Glutamatergic neuron (in vitro differentiated cells): Measurements from ENCODE around the gene ADAMTS13. TPM values are rescaled to one million over a fixed set of nuclear protein-coding genes. Genes with fewer than 3 reads are reported as not detected.
A peak's percentile ranks its signal among the peaks of the same experiment; 100 is the strongest.
"Not testable (repeated sequence)": the region's sequence is repeated elsewhere in the genome, so short reads cannot be mapped to it uniquely, and the experiment has no call there.

Experiments used
- DNase-seq: peaks from one replicate; pipeline ENCODE4 v3.0.0; 2022
- H3K27ac Mint-ChIP-seq: one replicate; pipeline ENCODE4 v1.8.0; 2020; ENCODE audit warnings: mild to moderate bottlenecking, mixed read lengths, inconsistent platforms; ENCODE audit not compliant: unreplicated experiment
- H3K27me3 Mint-ChIP-seq: one replicate; pipeline ENCODE4 v1.8.0; 2020; ENCODE audit warnings: mild to moderate bottlenecking, moderate library complexity, mixed read lengths, inconsistent platforms; ENCODE audit not compliant: unreplicated experiment
- H3K36me3 Mint-ChIP-seq: one replicate; pipeline ENCODE4 v1.8.0; 2020; ENCODE audit warnings: mild to moderate bottlenecking, mixed read lengths, inconsistent platforms; ENCODE audit not compliant: unreplicated experiment
- H3K4me1 Mint-ChIP-seq: one replicate; pipeline ENCODE4 v1.8.0; 2020; ENCODE audit warnings: mild to moderate bottlenecking, low read depth, mixed read lengths, inconsistent platforms; ENCODE audit not compliant: unreplicated experiment
- H3K4me3 Mint-ChIP-seq: one replicate; pipeline ENCODE4 v1.8.0; 2020; ENCODE audit warnings: mild to moderate bottlenecking, mixed read lengths, inconsistent platforms; ENCODE audit not compliant: unreplicated experiment
- H3K9me3 Mint-ChIP-seq: one replicate; pipeline ENCODE4 v1.8.0; 2020; ENCODE audit warnings: mild to moderate bottlenecking, moderate library complexity, mixed read lengths, inconsistent platforms; ENCODE audit not compliant: unreplicated experiment
- total RNA-seq: library from RNA; stranded (reverse); fragmentation: NEBNext Ultra II Directional; extraction: Animal tissue kit (Norgen Biotek cat#: 25700); gene quantifications from one replicate; pipeline ENCODE4 v1.2.1, GENCODE V29; 2021; ENCODE audit not compliant: unreplicated experiment
- TF ChIP-seq, protein P1 (sequence below): fragments of 200-600 bp; sonication (generic); IDR thresholded peaks from one replicate; pipeline ENCODE4 v1.5.0; 2021; ENCODE audit not compliant: partially characterized antibody, unreplicated experiment

ADAMTS13 gene
- total RNA-seq, 1 donor from 2014 or later, result 27.9 TPM

DNA sequence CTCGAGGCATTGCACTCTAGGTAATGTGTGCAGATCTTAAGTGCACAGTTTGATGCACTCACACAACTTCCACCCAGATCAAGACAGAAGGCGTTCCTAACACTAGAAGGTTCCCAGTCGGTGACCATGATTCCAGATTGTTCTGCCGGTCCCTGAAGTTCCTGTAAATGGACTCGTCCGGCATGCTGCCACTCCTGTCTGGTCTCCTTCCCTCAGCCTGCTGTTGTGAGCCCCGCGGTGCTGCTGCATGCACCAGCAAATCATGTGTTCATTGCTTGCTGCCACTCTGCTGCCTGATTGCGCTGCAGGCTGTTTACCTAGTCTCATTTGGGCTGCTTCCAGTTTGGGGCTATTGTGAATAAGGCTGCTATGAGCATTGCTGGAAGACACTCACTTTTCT, 34.5 kb upstream of the ADAMTS13 start:
- DNase-seq, result no peak
- TF ChIP-seq, protein P1, sequence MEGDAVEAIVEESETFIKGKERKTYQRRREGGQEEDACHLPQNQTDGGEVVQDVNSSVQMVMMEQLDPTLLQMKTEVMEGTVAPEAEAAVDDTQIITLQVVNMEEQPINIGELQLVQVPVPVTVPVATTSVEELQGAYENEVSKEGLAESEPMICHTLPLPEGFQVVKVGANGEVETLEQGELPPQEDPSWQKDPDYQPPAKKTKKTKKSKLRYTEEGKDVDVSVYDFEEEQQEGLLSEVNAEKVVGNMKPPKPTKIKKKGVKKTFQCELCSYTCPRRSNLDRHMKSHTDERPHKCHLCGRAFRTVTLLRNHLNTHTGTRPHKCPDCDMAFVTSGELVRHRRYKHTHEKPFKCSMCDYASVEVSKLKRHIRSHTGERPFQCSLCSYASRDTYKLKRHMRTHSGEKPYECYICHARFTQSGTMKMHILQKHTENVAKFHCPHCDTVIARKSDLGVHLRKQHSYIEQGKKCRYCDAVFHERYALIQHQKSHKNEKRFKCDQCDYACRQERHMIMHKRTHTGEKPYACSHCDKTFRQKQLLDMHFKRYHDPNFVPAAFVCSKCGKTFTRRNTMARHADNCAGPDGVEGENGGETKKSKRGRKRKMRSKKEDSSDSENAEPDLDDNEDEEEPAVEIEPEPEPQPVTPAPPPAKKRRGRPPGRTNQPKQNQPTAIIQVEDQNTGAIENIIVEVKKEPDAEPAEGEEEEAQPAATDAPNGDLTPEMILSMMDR, result no peak
- peaks cover 5% of the 10 kb centered on the region for H3K27me3 Mint-ChIP-seq
- H3K27ac Mint-ChIP-seq, result no peak overlapping the region
- H3K36me3 Mint-ChIP-seq, result no peaks in the 10 kb centered on the region
- no peak overlapping the region for H3K4me3 Mint-ChIP-seq
- peaks cover 2% of the 10 kb centered on the region for H3K9me3 Mint-ChIP-seq
- H3K4me1 Mint-ChIP-seq, result peaks cover 2% of the 10 kb centered on the region

DNA sequence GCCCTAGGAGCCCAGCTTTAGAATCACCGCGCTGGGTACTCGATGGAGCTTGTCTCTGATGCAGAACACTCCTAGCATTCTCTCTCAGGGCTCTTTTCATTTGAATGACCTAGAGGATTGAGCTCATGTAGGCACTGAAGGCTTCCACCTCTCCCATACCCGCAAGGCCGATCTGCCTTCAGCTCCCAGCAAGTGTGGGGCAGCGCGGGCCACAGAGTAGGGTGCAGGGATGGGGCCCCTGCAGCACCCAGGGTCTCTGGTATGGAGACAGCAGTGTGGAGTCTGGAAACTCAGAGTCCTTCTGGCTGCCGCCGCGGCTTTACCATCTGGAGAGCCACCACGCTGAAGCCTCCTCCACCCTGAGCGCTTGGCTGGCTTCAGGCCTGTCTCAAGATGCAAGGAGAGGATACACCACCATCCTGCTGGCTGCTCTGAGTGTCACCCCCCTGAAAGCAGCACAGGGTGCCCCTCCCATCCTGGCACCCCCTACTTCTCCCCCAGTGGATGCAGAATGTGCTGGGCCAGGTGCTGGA, 33.1 kb upstream of the ADAMTS13 start:
- Mint-ChIP-seq H3K27ac (no peak overlapping the region), H3K9me3 (peaks cover 2% of the 10 kb centered on the region), H3K4me3 (no peak overlapping the region), H3K4me1 (peaks cover 2% of the 10 kb centered on the region), H3K36me3 (no peaks in the 10 kb centered on the region), H3K27me3 (peaks cover 5% of the 10 kb centered on the region)
- TF ChIP-seq, protein P1, result no peak
- no peak for DNase-seq

DNA sequence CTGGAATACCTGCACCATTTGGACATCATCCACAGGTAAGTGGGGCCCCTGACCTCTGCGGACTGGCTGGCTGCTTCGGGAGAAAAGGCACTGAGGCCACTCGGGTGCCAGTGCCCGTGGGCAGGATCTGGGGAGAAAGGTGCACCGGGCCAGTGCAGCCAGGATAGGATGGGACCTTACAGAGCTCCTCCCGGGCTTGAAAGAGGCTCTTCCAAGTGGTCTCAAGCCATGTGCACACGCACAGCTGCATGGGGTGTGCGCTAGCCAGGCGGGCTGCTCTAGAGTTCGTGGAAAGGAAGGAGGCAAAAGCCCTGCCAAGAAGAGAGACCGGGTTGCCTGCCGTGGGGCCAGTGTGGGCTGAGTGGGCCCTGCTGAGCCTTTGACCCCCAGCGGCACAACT, 32.6 kb upstream of the ADAMTS13 start:
- no peaks in the 10 kb centered on the region for H3K36me3 Mint-ChIP-seq

DNA sequence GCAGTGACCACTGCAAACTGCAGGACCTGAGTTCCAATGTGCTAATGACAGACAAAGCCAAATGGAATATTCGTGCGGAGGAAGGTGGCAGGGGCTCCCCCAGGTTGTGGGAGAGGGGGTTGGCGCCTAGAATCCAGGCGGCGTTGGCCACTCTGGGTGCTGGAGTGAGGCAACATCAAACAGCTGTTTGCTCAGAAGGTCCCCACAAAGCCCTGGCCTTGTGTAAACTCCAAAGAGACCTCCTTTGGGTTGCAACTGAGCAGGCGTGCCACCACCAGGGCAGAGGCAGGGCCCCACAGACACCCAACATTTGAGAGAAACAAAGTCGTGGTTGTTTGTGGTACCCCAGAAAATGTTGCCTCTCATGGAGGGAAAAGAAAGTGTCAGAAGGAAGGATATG, 31.5 kb upstream of the ADAMTS13 start:
- Mint-ChIP-seq H3K27me3 (peaks cover 5% of the 10 kb centered on the region), H3K4me3 (no peak overlapping the region), H3K4me1 (peaks cover 2% of the 10 kb centered on the region), H3K27ac (no peak overlapping the region), H3K9me3 (peaks cover 2% of the 10 kb centered on the region), H3K36me3 (no peaks in the 10 kb centered on the region)
- TF ChIP-seq, protein P1, result no peak
- DNase-seq, result no peak

More for the DNA sequence above, 32.6 kb upstream of the ADAMTS13 start:
- DNase-seq, result no peak
- Mint-ChIP-seq H3K27ac (no peak overlapping the region), H3K4me1 (peaks cover 2% of the 10 kb centered on the region), H3K4me3 (no peak overlapping the region), H3K9me3 (peaks cover 2% of the 10 kb centered on the region), H3K27me3 (peaks cover 5% of the 10 kb centered on the region)
- TF ChIP-seq, protein P1, result no peak

DNA sequence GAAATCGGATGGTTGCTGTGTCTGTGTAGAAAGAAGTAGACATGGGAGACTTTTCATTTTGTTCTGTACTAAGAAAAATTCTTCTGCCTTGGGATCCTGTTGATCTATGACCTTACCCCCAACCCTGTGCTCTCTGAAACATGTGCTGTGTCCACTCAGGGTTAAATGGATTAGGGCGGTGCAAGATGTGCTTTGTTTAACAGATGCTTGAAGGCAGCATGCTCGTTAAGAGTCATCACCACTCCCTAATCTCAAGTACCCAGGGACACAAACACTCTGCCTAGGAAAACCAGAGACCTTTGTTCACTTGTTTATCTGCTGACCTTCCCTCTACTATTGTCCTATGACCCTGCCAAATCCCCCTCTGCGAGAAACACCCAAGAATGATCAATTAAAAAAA, 30.7 kb upstream of the ADAMTS13 start:
- Mint-ChIP-seq H3K4me3 (peak overlapping the region; percentile 57), H3K27ac (peak overlapping the region; percentile 94)
- not testable (repeated sequence) for DNase-seq, H3K4me1 Mint-ChIP-seq, H3K27me3 Mint-ChIP-seq, H3K36me3 Mint-ChIP-seq, H3K9me3 Mint-ChIP-seq

DNA sequence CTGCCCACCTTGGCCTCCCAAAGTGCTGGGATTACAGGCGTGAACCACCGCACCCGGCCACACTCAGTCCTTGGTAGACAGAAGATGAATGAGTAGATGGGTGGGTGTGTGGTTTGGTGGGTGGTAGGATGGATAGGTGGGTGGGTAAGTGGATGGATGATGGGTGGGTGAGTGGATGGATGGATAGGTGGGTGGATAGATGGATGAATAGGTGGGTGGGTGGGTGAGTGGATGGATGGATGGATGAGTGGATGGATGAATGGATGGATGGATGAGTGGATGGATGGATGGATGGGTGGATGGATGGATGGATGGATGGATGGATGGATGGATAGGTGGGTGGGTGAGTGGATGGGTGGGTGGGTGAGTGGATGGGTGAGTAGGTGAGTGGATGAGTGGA, 29.9 kb upstream of the ADAMTS13 start:
- H3K27ac Mint-ChIP-seq, H3K9me3 Mint-ChIP-seq, H3K4me1 Mint-ChIP-seq, H3K27me3 Mint-ChIP-seq, H3K36me3 Mint-ChIP-seq, DNase-seq, H3K4me3 Mint-ChIP-seq: not testable (repeated sequence)
